ENCODE measurements around the gene HYI.

DNA sequence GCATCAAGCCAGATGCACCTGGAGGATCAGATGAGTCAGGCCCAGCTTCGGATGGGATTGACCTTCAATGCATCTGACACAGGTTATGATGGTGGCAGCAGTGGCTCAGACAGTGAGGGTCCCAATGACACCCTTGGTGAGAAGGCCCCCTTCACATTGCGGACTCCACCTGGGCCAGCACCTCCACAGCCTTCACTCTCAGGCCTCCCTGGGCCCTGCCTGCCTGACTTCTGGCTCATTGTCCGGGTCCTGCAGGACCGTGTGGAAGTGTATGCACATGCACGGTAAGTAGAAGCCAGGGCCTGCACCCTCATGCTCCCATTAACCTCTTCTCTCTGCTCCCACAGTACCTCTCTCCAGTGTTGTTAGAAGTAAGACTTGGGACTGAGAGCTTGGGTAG, 20.8 kb downstream of the HYI start:
- TF ChIP-seq POLR2AphosphoS5 (IDR thresholded peaks at IDR 0.05) (no peak), POLR2A (IDR thresholded peaks at IDR 0.05) (no peak), EP300 (IDR thresholded peaks at IDR 0.05) (no peak)
- TF ChIP-seq, protein P1, sequence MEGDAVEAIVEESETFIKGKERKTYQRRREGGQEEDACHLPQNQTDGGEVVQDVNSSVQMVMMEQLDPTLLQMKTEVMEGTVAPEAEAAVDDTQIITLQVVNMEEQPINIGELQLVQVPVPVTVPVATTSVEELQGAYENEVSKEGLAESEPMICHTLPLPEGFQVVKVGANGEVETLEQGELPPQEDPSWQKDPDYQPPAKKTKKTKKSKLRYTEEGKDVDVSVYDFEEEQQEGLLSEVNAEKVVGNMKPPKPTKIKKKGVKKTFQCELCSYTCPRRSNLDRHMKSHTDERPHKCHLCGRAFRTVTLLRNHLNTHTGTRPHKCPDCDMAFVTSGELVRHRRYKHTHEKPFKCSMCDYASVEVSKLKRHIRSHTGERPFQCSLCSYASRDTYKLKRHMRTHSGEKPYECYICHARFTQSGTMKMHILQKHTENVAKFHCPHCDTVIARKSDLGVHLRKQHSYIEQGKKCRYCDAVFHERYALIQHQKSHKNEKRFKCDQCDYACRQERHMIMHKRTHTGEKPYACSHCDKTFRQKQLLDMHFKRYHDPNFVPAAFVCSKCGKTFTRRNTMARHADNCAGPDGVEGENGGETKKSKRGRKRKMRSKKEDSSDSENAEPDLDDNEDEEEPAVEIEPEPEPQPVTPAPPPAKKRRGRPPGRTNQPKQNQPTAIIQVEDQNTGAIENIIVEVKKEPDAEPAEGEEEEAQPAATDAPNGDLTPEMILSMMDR (IDR thresholded peaks at IDR 0.05), result no peak
